NB4 (cell line): ENCODE data around the gene NBPF3.

Source experiments
- DNase-seq: peaks from one replicate; pipeline ENCODE4 v3.0.0; 2010; ENCODE audit warnings: low read depth
- H3K4me3 ChIP-seq: one replicate; pipeline ENCODE4 v1.5.1; 2011; ENCODE audit warnings: mild to moderate bottlenecking, low read depth, low read length, moderate library complexity
- MYC ChIP-seq: IDR thresholded peaks from 2 replicates; pipeline ENCODE4 v1.6.1; 2011; ENCODE audit warnings: low read depth, low read length
- POLR2A ChIP-seq: IDR thresholded peaks from 2 replicates; pipeline ENCODE4 v1.6.1; 2011; ENCODE audit warnings: mild to moderate bottlenecking; ENCODE audit not compliant: insufficient read length; ENCODE audit errors: extremely low read depth
- TF ChIP-seq, protein P1 (sequence below): IDR thresholded peaks from one replicate; pipeline ENCODE4 v1.5.1; 2012; ENCODE audit warnings: low read depth, low read length
- TF ChIP-seq, protein P2 (sequence below): IDR thresholded peaks from 2 replicates; pipeline ENCODE4 v1.6.1; 2011; ENCODE audit warnings: low read depth, low read length

NBPF3 gene

DNA sequence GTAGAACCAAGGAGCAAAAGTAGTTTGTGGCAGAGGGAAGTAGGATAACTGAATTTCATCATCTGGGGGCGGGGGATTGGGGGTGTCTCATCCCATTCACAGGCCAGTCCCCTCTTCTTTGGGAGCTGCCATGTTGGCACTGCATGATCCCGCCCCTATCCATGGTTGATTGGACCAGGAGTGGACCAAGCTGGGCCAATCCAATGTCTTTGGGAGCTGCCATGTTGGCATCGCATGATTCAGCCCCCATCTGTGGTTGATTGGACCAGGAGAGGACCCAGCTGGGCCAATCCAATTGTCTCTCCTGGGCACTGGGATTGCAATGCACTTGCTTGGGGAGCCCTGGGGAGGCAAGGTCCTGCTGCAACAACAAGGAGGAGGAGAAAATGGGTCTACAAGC, 56.9 kb downstream of the NBPF3 start:
- TF ChIP-seq POLR2A = no peak
- TF ChIP-seq MYC = no peak
- TF ChIP-seq, protein P1, sequence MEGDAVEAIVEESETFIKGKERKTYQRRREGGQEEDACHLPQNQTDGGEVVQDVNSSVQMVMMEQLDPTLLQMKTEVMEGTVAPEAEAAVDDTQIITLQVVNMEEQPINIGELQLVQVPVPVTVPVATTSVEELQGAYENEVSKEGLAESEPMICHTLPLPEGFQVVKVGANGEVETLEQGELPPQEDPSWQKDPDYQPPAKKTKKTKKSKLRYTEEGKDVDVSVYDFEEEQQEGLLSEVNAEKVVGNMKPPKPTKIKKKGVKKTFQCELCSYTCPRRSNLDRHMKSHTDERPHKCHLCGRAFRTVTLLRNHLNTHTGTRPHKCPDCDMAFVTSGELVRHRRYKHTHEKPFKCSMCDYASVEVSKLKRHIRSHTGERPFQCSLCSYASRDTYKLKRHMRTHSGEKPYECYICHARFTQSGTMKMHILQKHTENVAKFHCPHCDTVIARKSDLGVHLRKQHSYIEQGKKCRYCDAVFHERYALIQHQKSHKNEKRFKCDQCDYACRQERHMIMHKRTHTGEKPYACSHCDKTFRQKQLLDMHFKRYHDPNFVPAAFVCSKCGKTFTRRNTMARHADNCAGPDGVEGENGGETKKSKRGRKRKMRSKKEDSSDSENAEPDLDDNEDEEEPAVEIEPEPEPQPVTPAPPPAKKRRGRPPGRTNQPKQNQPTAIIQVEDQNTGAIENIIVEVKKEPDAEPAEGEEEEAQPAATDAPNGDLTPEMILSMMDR = no peak

DNA sequence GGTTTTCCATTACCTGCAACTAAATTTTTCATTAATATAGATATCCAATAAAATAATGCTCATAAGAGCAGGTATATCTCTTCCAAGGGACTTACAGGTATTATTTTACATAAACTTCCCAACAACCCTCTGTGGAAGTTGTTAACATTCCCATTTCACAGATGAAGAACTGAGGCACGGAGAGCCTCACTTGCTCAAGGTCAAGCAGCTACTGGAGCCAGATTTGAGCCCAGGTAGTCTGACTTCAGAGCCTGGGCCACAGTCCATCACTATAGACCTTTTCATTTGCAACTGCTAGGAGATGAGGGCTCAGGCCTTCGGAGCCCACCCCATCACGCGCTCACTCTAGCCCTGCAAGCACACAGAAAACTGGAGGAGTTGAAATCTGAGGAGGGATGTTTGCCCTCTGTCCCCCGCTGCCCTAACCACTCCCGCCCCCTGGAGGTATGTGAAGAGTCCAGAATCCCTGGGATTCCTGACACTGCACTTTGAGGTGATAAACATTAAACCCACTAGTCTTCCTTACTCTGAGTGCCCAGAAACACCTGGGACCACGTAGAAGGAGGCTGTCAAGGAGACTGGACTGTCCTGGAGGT, 57.6 kb downstream of the NBPF3 start:
- no peak overlapping the region for H3K4me3 ChIP-seq
- TF ChIP-seq, protein P1 = no peak
- TF ChIP-seq MYC (no peak), POLR2A (no peak)
- TF ChIP-seq, protein P2, sequence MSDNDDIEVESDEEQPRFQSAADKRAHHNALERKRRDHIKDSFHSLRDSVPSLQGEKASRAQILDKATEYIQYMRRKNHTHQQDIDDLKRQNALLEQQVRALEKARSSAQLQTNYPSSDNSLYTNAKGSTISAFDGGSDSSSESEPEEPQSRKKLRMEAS = no peak
- no peak for DNase-seq

More for the DNA sequence above, 56.9 kb downstream of the NBPF3 start:
- DNase-seq = no peak
- H3K4me3 ChIP-seq = no peak overlapping the region

DNA sequence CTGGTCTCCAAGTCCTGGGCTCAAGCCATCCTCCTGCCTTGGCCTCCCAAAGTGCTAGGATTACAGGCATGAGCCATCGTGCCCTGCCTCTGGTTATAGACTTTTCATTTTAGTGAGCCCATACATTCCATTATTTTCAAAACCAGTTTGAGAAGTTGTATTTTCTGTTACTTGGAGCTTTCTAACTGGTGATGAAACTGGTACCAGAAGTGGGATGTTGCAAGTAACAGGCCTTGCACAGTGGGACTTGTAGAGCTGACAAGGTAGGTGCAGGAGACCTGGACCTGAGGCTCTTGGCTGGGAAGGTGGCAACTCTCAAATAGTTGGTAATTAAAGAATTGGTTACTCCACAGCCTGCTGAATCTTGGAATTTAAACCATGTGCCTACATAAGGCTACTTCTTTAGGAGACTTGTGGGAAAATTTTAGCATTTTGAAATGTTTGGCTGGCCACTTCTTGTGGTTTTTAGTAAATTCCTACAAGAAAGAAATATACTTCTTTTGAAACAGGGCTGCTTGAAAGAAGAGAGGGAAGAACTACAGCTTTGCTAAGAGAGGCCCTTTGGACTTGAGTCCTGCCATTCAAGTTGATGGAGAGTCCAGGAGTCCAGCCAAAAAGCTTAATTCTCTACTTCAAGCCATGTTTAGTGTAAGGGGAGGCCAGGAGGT, 59.5 kb downstream of the NBPF3 start:
- TF ChIP-seq, protein P2 = no peak
- TF ChIP-seq, protein P1 = no peak
- TF ChIP-seq POLR2A (no peak), MYC (no peak)
- DNase-seq = no peak
- H3K4me3 ChIP-seq = no peak overlapping the region

DNA sequence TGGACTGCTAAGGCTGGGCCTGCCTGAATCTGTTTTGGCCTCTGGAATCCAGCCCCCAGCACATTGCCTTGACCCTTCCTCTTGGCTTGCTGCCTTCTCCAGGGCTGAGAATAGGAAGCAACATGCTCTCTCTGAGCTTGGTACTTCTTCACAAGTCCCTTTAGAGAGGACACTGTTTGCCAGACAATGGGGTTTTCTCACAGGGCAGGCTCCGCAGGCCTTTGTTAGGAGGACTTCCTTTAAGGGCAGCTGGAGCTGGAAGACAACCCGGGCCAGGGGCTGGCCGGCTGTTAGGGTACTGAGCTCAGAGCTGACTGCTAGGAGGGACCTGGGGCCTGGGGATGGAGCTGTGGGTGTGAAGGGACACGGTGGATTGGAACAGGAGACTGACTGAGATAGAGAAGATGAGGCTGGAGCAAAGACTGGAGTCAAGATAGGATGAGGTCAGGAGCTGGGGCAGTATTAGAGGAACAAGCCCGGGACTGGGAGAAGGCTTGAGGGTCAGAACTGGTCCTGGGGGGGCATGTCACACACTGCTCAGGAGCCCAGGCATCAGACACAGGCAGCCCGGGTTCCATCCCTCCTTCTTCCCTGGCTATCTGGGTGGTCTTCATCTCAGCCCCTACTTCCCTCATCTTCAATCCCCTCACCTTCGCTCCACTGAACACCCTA, 63.9 kb downstream of the NBPF3 start:
- H3K4me3 ChIP-seq = no peak overlapping the region
- no peak for DNase-seq
- TF ChIP-seq, protein P2 = no peak
- TF ChIP-seq POLR2A = no peak
- TF ChIP-seq, protein P1 = no peak
- no peak for TF ChIP-seq MYC

DNA sequence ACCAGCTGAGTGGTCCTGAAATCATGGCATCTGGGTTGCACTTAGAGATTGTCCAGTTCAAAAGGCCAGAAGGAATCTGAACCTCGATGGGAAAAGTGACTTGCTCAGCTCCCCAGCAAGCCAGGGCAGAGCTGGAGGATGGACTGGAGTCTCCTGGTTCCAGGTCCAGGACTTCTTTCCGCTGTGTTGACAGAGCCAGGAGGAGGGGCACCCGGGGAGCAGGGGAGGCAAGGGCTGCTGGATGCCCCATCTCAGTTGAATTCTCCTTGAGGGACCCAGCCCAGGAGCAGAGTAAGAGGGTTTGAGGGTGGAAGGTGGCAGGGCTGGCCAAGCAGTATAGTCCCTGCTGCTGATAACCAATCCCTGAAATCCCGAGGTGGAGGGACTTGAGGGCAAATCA, 66.9 kb downstream of the NBPF3 start:
- no peak overlapping the region for H3K4me3 ChIP-seq
- TF ChIP-seq, protein P2 = no peak
- TF ChIP-seq POLR2A (no peak), MYC (no peak)
- TF ChIP-seq, protein P1 = no peak
- DNase-seq = no peak
